Gastroesophageal sphincter (tissue), 4 donors: Measurements from ENCODE around the gene CEL. TPM values are rescaled to one million over a fixed set of nuclear protein-coding genes. Genes with fewer than 3 reads are reported as not detected.
"Not testable (repeated sequence)": the region's sequence is repeated elsewhere in the genome, so short reads cannot be mapped to it uniquely, and the experiment has no call there.

ENCODE experiments used
- ATAC-seq: fragments of 150-250 bp; one replicate; pipeline ENCODE4 v1.9.1; 2016; ENCODE audit warnings: mild to moderate bottlenecking, moderate library complexity
- H3K27ac ChIP-seq, 4 donors: fragments of 200-600 bp; sonication (generic) in 3 of 4; 1 replicate in 3 of 4; 2 replicates in 1 of 4; pipeline ENCODE4 v1.5.1; 2016 to 2019
- H3K27me3 ChIP-seq: fragments of 200-600 bp; sonication (generic); one replicate; pipeline ENCODE4 v1.5.1; 2019
- H3K36me3 ChIP-seq, 2 donors: fragments of 200-600 bp; sonication (generic); one replicate each; pipeline ENCODE4 v1.5.1; 2019; ENCODE audit warnings: control low read depth in 1 of 2
- H3K4me1 ChIP-seq, 3 donors: fragments of 200-600 bp; sonication (generic); 1 replicate in 2 of 3; 2 replicates in 1 of 3; pipeline ENCODE4 v1.5.1; 2016 to 2019; ENCODE audit warnings: control low read depth in 2 of 3
- H3K4me3 ChIP-seq, 2 donors: fragments of 200-600 bp; sonication (generic); one replicate each; pipeline ENCODE4 v1.5.1; 2019; ENCODE audit warnings: mild to moderate bottlenecking in 1 of 2, moderate library complexity in 1 of 2
- H3K9me3 ChIP-seq, 3 donors: fragments of 200-600 bp; sonication (generic); one replicate each; pipeline ENCODE4 v1.5.1; 2017 to 2019; ENCODE audit warnings: control low read depth in 2 of 3
- EP300 ChIP-seq: sonication (generic); formaldehyde crosslinking; IDR thresholded peaks from one replicate; pipeline ENCODE4 v1.6.1; 2017; ENCODE audit warnings: antibody characterized with exemption, mild to moderate bottlenecking
- POLR2A ChIP-seq, 2 donors: fragments of 450-650 bp; IDR thresholded peaks; one replicate each; pipeline ENCODE4 v1.6.1; 2017; ENCODE audit warnings: antibody characterized with exemption in 2 of 2, mild to moderate bottlenecking in 2 of 2, moderate library complexity in 1 of 2
- POLR2AphosphoS5 ChIP-seq: sonication (generic); formaldehyde crosslinking; IDR thresholded peaks from one replicate; pipeline ENCODE4 v1.6.1; 2017; ENCODE audit warnings: antibody characterized with exemption
- WGBS, 2 donors: methylation state at CpG; one replicate each; pipeline ENCODE4 v1.1.5; 2018; ENCODE audit warnings: low coverage in 1 of 2; 5-methylcytosine and 5-hydroxymethylcytosine counted together
- total RNA-seq, 4 donors: library from RNA; depleted of rRNA; stranded (reverse); fragments of >200 nt; gene quantifications; one replicate each; pipeline ENCODE4 v1.1.0, GENCODE V29; 2016
- TF ChIP-seq, protein P1 (sequence below), 4 experiments: fragments of 200-600 bp in 2 of 4; fragments of 450-650 bp in 2 of 4; sonication (generic) in 1 of 4; IDR thresholded peaks; one replicate each; pipeline ENCODE4 v1.5.1; 2017 to 2019; ENCODE audit warnings: antibody characterized with exemption in 4 of 4, mild to moderate bottlenecking in 2 of 4, moderate library complexity in 2 of 4

Gene CEL
- total RNA-seq, 4 donors from 2014 or later, result 0.35 to 0.81 (median 0.62) TPM; not detected in 1

DNA sequence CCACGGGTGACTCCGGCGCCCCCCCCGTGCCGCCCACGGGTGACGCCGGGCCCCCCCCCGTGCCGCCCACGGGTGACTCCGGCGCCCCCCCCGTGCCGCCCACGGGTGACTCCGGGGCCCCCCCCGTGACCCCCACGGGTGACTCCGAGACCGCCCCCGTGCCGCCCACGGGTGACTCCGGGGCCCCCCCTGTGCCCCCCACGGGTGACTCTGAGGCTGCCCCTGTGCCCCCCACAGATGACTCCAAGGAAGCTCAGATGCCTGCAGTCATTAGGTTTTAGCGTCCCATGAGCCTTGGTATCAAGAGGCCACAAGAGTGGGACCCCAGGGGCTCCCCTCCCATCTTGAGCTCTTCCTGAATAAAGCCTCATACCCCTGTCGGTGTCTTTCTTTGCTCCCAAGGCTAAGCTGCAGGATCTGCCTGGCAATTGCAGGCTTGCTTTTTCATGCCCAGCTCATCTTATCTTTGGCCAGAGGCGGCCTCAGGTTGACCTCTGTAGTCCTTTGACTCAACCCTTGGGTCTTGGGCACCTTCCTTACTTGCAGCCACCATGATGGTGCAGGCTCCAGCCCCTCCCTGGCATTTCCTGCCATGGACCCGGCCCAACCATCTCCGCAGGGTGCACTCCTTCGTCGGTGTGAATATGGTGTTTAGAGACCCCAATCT lies 9.8 kb downstream of the CEL start:
- WGBS, 2 donors, result 80% methylated on average over 3 of the region's 33 CpGs; no CpG with 5 or more reads in 1 of the 2 donors
- no peak overlapping the region for H3K4me3 ChIP-seq
- no peaks in the 10 kb centered on the region for H3K9me3 ChIP-seq
- H3K36me3 ChIP-seq, result peaks cover 0 to 10% of the 10 kb centered on the region in 2 donors
- peaks cover 6% of the 10 kb centered on the region for H3K27me3 ChIP-seq
- no peaks in the 10 kb centered on the region for H3K4me1 ChIP-seq
- TF ChIP-seq POLR2A (IDR thresholded peaks at IDR 0.05) (no peak), POLR2AphosphoS5 (no peak), EP300 (no peak)
- TF ChIP-seq, protein P1, sequence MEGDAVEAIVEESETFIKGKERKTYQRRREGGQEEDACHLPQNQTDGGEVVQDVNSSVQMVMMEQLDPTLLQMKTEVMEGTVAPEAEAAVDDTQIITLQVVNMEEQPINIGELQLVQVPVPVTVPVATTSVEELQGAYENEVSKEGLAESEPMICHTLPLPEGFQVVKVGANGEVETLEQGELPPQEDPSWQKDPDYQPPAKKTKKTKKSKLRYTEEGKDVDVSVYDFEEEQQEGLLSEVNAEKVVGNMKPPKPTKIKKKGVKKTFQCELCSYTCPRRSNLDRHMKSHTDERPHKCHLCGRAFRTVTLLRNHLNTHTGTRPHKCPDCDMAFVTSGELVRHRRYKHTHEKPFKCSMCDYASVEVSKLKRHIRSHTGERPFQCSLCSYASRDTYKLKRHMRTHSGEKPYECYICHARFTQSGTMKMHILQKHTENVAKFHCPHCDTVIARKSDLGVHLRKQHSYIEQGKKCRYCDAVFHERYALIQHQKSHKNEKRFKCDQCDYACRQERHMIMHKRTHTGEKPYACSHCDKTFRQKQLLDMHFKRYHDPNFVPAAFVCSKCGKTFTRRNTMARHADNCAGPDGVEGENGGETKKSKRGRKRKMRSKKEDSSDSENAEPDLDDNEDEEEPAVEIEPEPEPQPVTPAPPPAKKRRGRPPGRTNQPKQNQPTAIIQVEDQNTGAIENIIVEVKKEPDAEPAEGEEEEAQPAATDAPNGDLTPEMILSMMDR (IDR thresholded peaks at IDR 0.05), result no peak
- no peak for ATAC-seq
- H3K27ac ChIP-seq, result no peak overlapping the region

DNA sequence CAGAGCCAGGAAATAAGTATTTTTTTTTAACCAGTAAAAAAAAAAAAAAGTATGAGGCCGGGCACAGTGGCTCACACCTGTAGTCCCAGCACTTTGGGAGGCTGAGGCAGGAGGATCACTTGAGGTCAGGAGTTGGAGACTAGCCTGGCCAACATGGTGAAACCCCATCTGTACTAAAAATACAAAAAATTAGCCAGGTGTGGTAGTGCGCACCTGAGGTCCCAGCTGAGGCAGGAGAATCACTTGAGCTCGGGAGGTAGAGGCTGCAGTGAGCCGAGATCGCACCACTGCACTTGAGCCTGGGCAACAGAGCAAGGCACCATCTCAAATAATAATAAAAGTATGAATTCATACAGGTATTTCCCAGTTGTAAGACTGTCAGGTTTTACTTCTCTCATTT lies 10.4 kb downstream of the CEL start:
- ATAC-seq, result not testable (repeated sequence)
- 90 to 96% methylated on average over 4 to 5 of the region's 5 CpGs for WGBS, 2 donors

DNA sequence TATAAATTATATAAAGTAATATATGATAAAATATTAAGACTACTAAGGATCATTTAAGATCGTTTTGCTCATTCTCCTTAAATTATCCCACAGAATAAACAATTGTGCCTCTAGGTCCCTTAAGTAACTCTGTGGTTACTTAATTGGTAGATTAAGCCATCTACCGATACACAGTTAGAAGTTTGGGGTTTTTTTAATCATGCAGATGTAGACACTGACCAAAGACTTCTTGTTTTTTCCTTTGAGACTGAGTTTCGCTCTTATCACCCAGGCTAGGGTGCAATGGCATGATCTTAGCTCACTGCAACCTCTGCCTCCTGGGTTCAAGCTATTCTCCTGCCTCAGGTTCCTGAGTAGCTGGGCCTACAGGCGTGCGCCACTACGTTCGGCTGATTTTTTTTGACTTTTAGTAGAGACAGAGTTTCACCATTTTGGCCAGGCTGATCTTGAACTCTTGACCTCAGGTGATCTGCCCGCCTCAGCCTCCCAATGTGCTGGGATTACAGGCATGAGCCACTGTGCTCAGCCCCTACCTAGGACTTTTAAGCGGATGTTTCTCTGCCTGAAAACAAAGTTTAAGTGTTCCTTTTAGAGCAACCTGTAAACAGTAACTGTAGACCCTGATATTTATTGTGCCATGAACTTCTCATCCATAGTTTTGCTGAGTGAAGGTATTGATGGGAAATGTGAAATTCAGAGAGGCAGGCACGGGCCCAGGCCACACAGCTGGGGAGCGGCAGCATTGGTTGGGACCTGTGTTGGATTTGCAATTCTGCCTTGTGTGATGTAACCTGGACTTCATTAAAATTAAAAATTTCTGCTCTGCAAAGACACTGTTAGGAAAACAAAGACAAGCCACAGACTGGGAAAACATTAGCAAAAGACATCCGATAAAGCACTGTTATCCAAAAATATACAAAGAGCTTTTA lies 11.6 kb downstream of the CEL start:
- ATAC-seq, result no peak
- H3K27me3 ChIP-seq, result peaks cover 6% of the 10 kb centered on the region
- no peaks in the 10 kb centered on the region for H3K9me3 ChIP-seq
- WGBS, 2 donors, result 67 to 78% methylated on average over 4 to 12 of the region's 12 CpGs
- peaks cover 0 to 10% of the 10 kb centered on the region in 2 donors for H3K36me3 ChIP-seq
- no peaks in the 10 kb centered on the region for H3K4me1 ChIP-seq
- TF ChIP-seq POLR2AphosphoS5, result no peak
- TF ChIP-seq, protein P1 (IDR thresholded peaks at IDR 0.05), result no peak
- TF ChIP-seq EP300, result no peak
- no peak for TF ChIP-seq POLR2A (IDR thresholded peaks at IDR 0.05)
- no peak overlapping the region for H3K4me3 ChIP-seq
- H3K27ac ChIP-seq, result no peak overlapping the region

More for the DNA sequence above, 10.4 kb downstream of the CEL start:
- not testable (repeated sequence) for H3K9me3 ChIP-seq, H3K27ac ChIP-seq, H3K27me3 ChIP-seq, H3K4me3 ChIP-seq, H3K4me1 ChIP-seq, H3K36me3 ChIP-seq

DNA sequence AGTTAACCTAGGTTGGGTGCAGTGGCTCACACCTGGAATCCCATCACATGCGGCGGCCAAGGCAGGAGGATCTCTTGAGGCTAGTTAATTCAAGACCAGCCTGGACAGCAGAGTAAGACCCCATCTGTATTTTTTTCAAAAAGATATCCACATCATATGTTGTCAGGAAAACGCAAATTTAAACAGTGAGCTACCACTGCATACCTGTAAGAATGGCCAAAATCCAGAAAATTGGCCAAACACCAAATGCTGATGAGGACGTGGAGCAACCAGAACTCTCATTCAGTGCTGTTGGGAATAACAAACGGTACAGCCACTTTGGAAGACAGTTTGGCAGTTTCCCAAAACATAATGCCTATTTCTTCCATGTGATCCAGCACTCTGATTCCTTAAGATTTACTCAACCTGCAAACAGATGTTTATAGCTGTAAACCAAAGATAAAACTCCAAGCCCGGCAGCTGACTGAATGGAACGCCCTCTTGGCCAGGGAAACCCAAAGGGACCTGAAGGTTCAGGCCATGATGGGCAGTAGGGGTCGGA lies 12.4 kb downstream of the CEL start:
- no peak overlapping the region for H3K27ac ChIP-seq
- no peak overlapping the region for H3K4me3 ChIP-seq

More for the DNA sequence above, 12.4 kb downstream of the CEL start:
- ATAC-seq, result no peak
- TF ChIP-seq POLR2A (IDR thresholded peaks at IDR 0.05), result no peak
- TF ChIP-seq POLR2AphosphoS5, result no peak
- no peak for TF ChIP-seq EP300
- TF ChIP-seq, protein P1 (IDR thresholded peaks at IDR 0.05), result no peak
- WGBS, 2 donors, result 0 to 39% methylated on average over 1 to 8 of the region's 8 CpGs
- Histone ChIP-seq H3K4me1 (no peaks in the 10 kb centered on the region), H3K9me3 (no peaks in the 10 kb centered on the region), H3K36me3 (peaks cover 0 to 10% of the 10 kb centered on the region in 2 donors), H3K27me3 (peaks cover 6% of the 10 kb centered on the region)
